Fibroblast of skin of left biceps (primary cell): Measurements from ENCODE around the gene EPB41L5.
"Not testable (repeated sequence)": the region's sequence is repeated elsewhere in the genome, so short reads cannot be mapped to it uniquely, and the experiment has no call there.

Experiments
- DNase-seq, 2 experiments: peaks; one replicate each; pipeline ENCODE4 v3.0.0-alpha.2; 2013; ENCODE audit warnings: low read depth in 2 of 2

The EPB41L5 gene

GRCh38 chr2:120141300-120142069, 128.6 kb downstream of the EPB41L5 start:
- no peak for DNase-seq

GRCh38 chr2:120142528-120143219, 129.8 kb downstream of the EPB41L5 start:
- DNase-seq: no peak

- DNase-seq: no peak
These were observed 135.4 kb downstream of the EPB41L5 start for GRCh38 chr2:120148229-120148628.

GRCh38 chr2:120148669-120149068, 135.8 kb downstream of the EPB41L5 start:
- DNase-seq: no peak

- DNase-seq: no peak
These were observed 136.5 kb downstream of the EPB41L5 start for GRCh38 chr2:120149406-120149805.

GRCh38 chr2:120150040-120150482, 137.2 kb downstream of the EPB41L5 start:
- DNase-seq: no peak

GRCh38 chr2:120155308-120155707, 142.4 kb downstream of the EPB41L5 start:
- no peak for DNase-seq

- not testable (repeated sequence) for DNase-seq
These were observed 145.8 kb downstream of the EPB41L5 start for GRCh38 chr2:120158658-120159057.

GRCh38 chr2:120161190-120161589, 148.3 kb downstream of the EPB41L5 start:
- no peak for DNase-seq

- DNase-seq: no peak
These were observed 149.8 kb downstream of the EPB41L5 start for GRCh38 chr2:120162716-120163115.

GRCh38 chr2:120167272-120167671, 154.4 kb downstream of the EPB41L5 start:
- no peak for DNase-seq

GRCh38 chr2:120169020-120169419, 156.1 kb downstream of the EPB41L5 start:
- DNase-seq: no peak

- peak; percentile 21 to 33 for DNase-seq
These were observed 162.2 kb downstream of the EPB41L5 start for GRCh38 chr2:120174963-120175581.

- DNase-seq: no peak
These were observed 163.6 kb downstream of the EPB41L5 start for GRCh38 chr2:120176526-120176925.

- no peak for DNase-seq
These were observed 164.2 kb downstream of the EPB41L5 start for GRCh38 chr2:120177001-120177621.

GRCh38 chr2:120177973-120178372, 165.1 kb downstream of the EPB41L5 start:
- no peak for DNase-seq

GRCh38 chr2:120179396-120179795, 166.5 kb downstream of the EPB41L5 start:
- no peak for DNase-seq

GRCh38 chr2:120180066-120180465, 167.2 kb downstream of the EPB41L5 start:
- no peak for DNase-seq

- no peak for DNase-seq
These were observed 169.2 kb downstream of the EPB41L5 start for GRCh38 chr2:120182019-120182560.

GRCh38 chr2:120189189-120189588, 176.3 kb downstream of the EPB41L5 start:
- DNase-seq: no peak

GRCh38 chr2:120192280-120192679, 179.4 kb downstream of the EPB41L5 start:
- DNase-seq: no peak

- DNase-seq: no peak
These were observed 182.7 kb downstream of the EPB41L5 start for GRCh38 chr2:120195553-120195952.
